HG03280 (cell line): ENCODE data around the gene SIRPA.

Experiments used
- ATAC-seq: cut with Tn5 transposase; IDR thresholded peaks from one replicate; pipeline ENCODE4 v1.9.1; 2021; ENCODE audit warnings: mild to moderate bottlenecking, moderate library complexity; ENCODE audit not compliant: unreplicated experiment

SIRPA gene

DNA sequence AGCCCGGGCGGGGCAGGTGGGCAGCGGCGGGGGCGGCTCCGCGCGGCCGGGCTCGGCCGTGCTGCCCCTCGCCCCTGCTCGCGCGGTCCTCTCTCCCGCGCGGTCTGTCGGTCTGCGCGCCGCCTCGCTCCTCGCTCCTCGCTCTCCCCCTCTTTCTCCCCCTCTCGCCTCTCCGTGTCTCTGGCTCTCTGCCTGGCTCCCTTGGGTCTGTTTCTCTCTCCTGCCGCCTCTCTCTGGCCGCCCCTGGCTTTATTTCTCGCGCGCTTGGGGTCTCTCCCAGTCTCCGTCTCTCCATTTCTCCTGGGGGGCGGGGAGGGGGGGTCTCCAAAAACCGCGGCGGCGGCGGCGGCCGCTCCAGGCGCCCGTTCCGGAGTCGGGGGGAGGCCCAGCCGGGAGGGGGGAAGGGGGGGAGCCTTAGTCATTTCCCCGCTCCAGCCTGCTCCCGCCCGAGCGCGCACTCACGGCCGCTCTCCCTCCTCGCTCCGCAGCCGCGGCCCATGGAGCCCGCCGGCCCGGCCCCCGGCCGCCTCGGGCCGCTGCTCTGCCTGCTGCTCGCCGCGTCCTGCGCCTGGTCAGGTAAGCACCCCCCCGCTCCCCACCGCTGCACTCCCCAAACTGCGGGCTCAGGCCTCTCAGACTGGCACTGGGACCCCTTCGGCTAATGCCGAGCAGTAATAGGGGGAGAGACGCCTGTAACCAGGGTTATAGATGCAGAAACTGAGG is at the start of gene SIRPA:
Gene SIRPA (plus strand): TSS at position 457 of the 723 bp plus-strand sequence. CDS start 41 bp downstream, at position 498.
- no peak for ATAC-seq

- no peak for ATAC-seq
Measured at GRCh38 chr20:1845701-1846100, 49.5 kb upstream of the SIRPA start.

DNA sequence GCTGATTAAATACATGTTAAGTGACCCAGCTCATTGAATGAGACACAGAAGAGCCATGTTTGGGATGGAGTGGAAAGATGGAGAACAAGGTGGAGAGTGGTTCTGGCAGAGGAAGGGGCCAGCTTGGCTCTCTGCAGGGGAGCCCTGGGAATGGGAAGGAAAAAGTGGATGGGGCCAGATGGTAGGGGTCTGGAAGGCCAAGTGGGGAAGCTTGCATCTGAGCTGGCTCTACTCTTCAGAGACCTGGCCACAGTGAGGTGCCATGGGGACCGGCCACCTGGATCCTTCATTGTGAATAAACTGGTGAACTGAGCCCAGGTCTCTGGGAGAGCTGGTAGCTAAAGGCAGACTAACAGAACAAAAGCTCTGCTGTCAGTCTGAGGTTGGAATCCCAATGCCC is 48.9 kb upstream of the SIRPA start:
- ATAC-seq: no peak

DNA sequence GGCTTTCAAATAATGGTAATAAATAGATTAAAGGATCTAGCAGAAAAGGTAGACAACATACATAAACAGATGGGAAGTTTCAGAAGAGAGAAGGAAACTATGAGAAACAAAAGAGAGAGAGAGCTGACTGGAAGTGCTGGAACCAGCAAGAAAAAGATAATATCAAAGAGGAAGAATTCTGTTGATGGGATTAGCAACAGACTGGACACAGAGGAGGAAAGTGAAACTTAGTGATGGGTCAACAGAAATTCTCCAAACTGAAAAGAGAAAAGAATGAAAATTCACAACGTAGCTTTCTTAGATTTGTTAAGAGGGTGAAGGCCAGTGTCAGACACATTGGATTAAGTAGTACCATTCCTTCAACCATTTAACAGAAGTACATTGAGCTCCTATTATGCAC is 48.3 kb upstream of the SIRPA start:
- ATAC-seq: no peak

GRCh38 chr20:1847780-1848179 is 47.4 kb upstream of the SIRPA start:
- no peak for ATAC-seq

DNA sequence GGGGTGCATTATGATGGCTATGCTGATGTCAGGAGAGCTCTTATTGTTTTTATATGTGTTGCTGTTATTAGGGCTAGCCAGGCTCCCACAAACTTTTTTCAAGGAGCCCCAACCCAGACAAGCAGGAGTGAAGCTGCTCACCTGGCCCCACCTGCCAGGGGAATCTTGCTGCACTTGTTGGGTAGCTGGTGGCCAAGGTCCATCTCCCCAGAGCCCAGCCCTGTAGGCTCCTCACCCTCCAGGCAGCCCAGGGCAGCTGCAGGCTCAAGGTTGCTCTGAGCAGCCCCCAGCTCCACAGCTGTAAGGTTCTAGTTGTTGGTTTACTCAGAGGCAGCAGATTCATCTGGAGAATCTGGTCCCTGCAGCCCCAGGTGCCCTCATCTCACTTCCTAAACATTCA is 46.8 kb upstream of the SIRPA start:
- no peak for ATAC-seq

- ATAC-seq: no peak
Measured at GRCh38 chr20:1851396-1851795, 43.8 kb upstream of the SIRPA start.

DNA sequence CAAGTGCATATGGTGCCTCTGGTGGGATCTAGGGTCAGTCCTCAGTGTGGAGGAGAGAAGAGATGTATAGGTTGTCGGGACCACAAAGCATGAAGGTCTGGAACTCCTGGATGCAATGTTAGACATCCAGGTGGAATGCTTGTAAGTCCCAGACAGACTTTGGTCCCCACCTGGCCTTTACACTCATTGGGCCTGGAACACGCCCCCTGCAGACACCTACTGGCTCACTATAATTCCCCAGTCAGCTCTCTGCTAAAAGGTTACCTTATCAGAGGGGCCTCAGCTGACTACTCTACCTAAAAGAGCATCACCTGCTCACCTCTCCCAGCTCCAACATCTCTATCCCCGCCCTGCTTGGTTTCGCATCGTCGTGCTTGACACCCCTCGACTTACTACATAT is 41.7 kb upstream of the SIRPA start:
- no peak for ATAC-seq

- no peak for ATAC-seq
Measured at GRCh38 chr20:1854246-1854645, 41.0 kb upstream of the SIRPA start.

- no peak for ATAC-seq
Measured at GRCh38 chr20:1855109-1855508, 40.1 kb upstream of the SIRPA start.

DNA sequence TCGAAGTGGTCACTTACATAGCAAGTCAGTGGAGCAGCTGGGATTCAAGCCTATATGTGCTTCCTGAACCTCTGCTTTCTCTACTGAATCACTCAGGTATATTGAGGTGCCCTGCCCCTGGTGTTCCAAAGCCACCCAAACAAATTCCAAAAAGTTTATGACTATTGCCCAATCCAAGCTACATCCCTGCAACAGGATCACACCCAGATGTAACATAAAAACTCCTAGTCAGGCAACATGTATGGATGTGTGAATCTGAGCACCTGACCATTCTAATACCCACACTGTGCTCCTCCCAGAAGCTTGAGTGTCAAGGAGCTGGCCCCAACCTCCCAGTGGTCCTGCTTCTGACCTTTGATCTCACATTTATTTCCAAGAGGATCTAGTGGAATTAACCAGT is 39.5 kb upstream of the SIRPA start:
- no peak for ATAC-seq

GRCh38 chr20:1856424-1856823 is 38.8 kb upstream of the SIRPA start:
- ATAC-seq: no peak

GRCh38 chr20:1857466-1857865 is 37.7 kb upstream of the SIRPA start:
- no peak for ATAC-seq

DNA sequence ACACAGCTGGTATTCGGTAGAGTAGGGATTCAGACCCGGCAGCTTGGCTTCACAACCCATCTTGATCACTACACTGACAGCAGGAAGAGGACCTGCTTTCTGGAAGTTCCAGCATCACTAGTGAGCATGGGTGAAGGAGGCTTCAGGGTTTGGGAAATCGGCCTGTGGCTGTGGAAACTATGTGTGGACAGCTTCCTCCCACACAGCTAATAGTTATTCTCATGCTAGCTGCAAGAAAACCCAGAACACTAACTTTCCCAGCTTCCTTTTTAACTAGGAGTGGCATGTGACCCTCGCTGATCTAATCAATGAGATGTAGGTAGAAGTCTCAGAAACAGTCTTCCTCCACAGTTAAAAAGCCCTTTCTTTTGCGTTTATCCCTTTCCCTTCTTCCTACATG is 36.3 kb upstream of the SIRPA start:
- ATAC-seq: no peak

DNA sequence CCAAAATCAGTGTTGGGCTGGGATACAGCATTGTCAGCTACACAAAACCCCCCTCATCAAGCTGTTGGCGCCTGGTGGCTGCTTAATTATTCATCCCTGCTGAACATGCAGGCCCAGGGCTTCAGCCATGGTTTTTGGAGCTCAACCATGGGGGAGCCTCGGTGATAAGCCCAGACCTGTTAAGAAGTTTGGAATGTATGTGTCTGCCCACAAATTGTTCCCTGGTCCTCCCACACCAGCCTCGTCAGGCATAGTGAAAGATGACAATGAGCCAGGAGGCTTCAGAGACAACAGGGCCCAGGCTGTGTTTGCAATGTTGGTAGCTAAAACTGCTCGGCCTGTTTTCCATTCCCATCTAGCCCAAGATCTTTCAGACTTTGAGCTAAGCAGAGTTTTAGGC is 34.8 kb upstream of the SIRPA start:
- no peak for ATAC-seq

GRCh38 chr20:1861347-1861976 is 33.7 kb upstream of the SIRPA start:
- no peak for ATAC-seq

DNA sequence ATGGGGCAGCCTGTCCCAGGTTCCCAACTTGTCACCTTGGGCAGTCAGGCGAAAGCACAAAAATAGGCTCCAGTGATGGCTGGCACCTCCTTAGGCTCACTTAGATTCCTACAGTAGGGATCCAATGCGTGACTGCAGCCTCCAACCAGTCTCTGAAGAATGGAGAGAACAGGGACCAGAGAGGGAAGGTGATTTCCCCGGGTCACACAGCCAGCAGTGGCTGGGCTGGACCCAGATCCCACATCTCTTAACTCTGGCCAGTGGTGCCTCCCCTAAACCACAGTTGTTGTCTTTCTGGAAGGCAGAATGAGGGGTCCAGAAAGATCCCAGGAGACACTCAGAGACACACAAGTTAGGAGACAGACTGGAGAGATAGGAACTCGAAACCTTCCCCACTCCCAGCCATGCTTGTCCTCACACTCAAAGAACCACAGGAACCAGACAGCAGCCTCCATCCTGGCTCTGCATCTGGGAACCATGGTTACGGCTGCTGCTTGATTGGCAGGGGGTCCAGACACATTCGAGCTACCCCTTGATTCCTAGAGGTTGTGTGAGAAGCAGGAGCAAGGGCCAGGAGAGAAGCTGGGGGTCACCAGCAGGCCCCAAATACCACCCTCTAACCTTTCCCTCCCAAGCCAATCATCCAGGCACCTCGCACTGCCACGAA is 33.1 kb upstream of the SIRPA start:
- ATAC-seq: no peak

DNA sequence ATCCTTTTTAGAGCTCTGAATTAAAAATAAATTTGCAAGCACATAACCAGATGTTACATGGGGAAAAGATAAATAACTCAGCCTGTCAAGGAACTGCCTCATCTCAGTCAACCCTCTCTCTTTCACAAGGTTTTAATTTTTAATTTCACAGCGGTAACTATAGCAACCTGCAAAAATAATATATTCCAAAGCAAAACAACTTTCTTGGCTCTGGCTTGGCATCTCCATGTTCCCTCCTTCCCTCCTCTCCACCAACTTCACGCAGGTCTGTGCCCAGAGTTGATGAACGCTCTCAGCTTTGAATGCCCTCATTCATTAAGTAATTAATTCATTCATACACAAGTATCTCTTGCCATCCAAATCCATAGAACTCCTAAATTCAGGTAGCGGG is 32.5 kb upstream of the SIRPA start:
- no peak for ATAC-seq

GRCh38 chr20:1863296-1863695 is 31.9 kb upstream of the SIRPA start:
- ATAC-seq: no peak

DNA sequence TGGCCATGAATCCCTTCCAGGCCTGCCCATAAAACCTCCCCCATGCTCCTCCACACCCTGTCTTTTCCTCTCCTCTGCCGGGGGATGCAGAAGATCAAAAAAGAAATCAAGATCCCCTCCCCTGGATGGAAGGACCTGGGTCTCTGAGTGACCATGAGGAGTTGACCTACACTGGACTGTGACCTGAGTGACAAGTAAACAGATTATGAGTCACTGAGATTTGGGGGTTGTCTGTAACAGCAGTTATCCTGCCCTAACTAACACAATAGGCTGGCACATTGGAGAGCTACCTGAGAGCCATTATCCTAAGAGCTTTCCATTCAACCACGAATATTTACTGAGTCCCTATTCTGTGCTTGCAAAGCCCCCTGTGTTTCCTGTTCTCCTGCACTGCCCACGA is 28.4 kb upstream of the SIRPA start:
- ATAC-seq: no peak

GRCh38 chr20:1867495-1868260 is 27.5 kb upstream of the SIRPA start:
- no peak for ATAC-seq

DNA sequence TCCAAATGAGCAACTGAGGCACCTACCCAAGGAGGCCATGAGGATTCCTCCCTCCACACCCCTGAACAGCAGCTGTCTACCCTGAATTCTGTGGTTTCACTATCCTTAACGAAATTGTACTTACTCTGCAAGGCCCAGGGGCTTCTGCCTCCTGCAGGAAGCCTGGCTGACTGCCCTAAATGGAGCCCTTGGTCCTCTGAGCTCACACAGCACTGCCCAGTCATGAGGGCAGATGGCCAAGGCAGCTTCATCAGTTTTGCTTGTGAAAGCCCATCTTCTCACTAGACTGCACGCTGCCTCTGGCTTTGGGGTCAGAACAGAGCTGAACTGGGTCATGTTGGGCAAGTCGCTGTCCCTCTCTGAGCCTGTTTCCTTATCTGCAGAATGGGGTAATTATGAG is 26.4 kb upstream of the SIRPA start:
- no peak for ATAC-seq
